NCI-H2196 (cell line): Measurements from ENCODE around the gene ZBTB14.

Experiments
- DNase-seq: peaks from one replicate; lab custom pipeline; 2025; ENCODE audit not compliant: unreplicated experiment; lab: John Stamatoyannopoulos, UW

Gene ZBTB14, protein sequence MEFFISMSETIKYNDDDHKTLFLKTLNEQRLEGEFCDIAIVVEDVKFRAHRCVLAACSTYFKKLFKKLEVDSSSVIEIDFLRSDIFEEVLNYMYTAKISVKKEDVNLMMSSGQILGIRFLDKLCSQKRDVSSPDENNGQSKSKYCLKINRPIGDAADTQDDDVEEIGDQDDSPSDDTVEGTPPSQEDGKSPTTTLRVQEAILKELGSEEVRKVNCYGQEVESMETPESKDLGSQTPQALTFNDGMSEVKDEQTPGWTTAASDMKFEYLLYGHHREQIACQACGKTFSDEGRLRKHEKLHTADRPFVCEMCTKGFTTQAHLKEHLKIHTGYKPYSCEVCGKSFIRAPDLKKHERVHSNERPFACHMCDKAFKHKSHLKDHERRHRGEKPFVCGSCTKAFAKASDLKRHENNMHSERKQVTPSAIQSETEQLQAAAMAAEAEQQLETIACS

DNA sequence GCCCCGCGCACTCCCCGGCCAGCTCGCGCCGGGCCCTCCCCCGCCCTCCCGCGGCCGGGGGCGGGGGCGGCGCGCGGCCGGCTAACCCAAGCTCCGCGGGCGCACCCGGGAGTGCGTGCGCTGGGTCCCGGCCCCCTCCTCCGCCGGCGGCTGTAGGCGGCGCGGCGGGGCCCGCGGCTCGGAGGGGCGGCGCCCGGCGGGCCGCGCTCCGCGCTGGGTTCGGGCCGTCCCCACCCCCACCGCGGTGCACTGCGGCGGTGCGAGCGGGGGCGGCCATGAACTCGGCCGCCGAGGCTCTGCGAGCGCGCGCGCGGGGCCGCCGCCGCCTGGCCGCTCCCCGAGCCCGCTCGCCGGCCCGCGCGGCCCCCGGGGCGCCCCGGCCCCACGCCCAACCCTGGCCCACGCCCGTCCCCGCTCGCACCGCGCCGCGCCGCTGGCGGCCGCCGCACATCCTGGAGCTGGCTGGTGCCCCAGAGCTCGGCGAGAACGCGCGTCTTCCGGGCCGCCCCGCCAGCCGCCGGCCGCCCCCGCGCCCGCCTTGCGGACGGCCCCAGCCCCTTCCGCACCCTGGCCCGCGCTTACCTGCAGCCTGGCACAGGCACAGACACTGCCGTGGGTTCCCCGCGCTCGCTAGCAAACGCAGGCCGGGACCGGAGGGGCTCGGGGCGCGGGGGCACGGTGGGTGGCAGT, at the start of gene ZBTB14:
ZBTB14 (minus strand) TSS at position 496 of the 690 bp plus-strand sequence. CDS start 2,480 bp downstream, outside the sequence.
- peak; percentile 98 for DNase-seq

DNA sequence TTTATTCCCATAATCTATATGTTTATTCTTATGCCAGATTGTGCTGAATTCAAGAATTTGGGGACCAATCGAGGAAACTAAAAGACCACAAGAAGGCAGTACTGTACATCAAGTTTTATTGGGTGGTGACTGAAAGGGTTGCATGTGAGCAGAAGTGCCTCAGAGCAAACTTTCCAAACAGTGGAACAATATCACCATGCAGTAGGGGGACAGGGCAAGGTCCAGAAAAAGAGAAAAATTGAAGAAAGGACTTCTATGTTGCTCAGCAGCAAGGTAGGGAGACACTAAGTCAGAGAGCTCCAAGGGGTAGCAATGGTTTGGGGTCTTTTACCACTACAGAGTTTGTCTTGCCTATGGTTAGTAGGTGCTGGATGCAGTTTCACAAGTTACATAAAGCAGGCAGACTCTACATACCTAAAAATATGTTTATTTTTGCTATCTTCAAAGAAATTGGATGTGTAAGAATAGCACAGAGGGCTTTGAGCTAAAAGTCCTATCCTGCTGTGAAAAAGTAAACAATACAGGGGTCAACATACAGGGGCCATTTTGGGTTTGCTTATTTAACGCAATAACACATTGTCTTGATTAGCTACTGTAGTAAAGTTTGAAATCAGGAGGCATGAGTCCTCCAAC, 43.8 kb upstream of the ZBTB14 start:
- no peak for DNase-seq

DNA sequence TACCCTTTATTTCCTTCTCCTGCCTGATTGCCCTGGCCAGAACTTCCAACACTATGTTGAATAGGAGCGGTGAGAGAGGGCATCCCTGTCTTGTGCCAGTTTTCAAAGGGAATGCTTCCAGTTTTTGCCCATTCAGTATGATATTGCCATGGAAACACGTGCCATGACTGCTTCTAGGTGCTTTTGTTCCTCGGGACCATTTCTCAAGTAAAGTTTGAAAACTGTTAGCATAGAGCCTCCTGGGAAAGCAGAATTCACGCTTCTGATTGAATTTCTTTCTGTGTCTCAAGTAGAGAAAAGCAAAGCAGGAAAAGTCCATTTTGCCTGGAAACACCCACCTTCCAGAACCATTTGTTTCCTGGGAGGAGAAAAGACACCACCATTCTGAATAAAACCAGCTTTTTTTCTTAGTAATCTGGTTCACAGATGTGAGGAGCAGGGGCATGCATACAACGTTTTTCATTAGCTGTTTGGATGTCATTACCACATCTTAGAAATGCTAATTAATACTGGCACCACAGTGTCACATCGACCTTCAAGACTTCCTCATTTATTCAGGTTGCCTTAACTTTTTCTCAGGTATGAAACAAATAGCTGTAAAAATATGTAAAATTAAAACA, 39.0 kb upstream of the ZBTB14 start:
- DNase-seq, result no peak

DNA sequence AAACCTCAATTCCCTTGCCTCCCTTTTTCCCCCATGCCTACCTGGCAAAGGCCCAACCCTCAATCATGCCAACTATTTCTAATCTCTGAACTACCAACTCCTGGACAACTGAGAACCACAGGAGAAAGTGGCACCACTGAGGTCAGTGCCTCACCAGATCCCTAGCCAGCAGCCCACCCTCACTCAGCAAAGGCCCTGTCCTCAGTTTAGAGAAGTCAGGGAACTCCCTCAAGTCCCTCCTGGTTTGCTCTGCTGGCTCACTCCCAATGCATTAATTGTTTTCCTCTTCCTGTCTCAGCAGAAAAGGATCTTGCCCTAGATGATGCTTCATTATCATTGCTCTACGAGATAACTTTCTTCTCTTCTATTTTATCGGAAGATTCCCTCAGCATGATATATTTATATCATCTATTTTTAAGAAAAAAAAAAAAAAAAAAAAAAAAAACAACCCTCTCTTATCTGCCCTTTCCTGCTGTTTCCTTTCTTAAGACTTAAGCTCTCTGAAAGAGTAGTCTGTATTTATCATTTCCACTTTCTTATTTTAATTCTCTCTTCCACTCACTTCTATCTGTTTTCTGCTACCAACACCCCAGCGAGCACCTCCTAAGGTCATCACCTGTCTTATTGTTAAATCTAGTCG, 22.7 kb upstream of the ZBTB14 start:
- no peak for DNase-seq

DNA sequence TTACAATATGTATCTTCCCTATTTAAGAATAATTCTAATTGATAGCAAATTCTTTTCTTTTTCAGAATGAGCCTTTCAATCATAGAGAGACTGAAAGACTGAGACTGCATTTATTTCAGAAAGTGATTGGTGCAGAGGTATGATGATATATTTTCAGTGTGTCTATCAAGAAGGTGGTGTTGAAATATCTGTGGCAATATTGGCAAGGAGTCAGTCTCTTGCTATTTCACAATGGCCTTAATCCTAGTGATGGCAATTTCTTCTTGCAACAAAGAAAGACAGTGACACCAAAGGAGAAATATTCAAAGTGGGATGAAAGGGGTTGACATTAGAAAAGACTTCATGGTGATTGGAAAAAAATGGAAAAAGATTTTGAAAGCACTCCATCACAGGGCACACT, 21.7 kb upstream of the ZBTB14 start:
- no peak for DNase-seq

DNA sequence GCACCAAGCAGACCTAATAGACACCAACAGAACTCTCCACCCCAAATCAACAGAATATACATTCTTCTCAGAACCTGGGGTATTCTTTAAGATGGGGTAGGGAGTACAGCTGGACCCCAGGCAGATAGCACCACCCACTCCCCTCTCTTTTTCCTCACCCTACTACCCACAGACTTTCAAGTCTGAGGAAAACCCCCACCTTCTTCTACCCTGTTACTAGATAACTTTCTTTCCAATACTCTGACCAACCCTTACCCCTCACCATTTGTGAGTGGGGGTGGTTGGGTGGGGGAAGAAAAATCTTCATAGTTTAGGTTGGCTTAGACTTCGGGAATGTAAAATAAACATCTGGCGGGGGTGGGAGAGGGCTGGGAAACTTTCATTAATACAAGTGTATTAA, 20.3 kb upstream of the ZBTB14 start:
- DNase-seq, result no peak

DNA sequence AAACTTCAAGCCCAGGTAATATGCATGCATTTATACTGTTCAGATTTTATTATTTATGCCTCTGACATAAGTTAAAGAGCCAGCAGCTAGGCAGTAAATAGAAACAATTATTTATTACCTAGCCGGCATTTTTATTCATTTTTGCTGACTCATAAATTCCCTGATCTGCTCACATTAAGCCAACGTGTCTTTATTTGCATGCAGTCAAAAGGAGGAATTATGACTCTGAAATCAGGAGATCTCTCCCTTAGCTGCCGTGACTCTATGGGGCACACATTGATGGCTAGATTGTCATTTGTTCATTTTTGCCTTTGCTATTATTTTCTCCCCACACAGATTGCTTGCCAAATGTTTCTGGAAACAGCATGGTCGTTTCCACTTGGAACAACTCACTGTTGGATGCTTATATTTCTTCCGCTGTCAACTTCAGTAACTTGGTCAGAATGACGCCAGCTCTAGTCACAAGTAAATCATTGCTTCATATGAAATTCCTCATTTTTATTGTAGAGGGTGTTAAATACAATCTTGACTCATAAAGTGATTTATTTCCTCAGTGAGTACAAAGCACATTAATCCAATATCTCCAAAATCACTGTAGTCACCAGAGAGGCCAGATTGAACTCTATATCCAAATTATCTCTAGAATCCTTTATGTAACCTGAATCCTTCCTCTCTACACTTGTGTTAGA, 15.9 kb upstream of the ZBTB14 start:
- no peak for DNase-seq

DNA sequence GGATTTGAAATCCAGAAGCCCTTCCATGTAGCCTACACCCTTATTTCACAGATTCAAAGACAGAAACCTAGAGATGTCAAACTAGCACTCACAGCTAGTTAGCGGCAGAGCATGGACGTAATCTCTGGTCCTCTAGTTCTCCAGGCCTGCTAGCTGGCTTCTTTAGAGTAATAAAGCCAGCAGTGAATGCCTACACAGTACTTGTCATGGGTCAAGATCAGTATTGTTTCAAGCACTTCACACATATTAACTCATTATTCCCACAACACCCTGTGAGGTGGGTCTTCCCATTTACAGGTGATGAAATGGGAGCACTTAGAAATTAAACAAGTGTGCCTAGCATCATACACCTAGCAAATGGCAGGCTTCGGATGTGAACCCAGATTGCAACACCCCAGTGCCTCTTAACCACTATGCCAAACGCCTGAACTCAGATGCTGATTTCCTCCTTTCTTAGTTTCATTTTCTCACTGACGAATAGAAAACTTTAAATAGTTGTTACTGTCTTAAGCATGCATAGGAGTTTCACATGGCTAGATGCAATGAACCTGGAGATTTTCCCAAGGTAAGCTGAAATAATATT, 14.5 kb upstream of the ZBTB14 start:
- no peak for DNase-seq

DNA sequence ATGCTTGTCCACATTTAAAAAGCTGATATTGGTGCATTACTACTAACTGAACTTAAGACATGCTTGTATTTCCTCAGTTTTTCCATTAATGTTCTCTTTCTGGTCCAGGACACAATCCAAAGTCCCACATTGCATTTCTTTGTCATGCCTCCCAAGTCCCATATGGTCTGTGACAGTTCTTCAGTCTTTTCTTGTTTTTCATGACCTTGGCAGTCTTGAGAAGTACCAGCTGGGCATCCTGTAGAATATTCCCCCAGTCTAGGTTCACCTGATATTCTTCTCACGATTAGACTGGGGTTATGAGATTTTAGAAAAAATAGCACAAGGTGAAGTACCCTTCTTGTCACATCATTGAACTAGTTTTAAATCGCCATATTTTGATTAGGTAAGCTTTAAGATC, 10.3 kb upstream of the ZBTB14 start:
- no peak for DNase-seq

DNA sequence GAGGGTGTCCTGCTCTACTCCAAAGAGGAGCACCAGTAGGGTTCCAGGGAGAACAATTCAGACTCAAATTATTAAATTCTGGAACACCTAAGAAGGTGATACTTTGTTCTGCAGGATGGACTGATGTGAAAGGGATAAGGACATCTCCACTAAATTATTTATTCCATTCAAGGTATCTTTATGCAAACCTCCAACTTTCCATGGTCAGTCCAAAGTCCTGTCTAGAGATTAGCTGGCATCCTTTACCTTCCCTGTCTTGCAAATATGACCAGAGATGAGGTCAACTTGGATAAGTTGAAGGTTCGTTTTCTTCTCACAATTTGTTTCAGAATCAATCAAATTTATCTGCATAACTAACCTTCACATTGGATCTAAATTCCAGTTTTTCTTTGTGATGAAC, 8.7 kb upstream of the ZBTB14 start:
- DNase-seq, result no peak

DNA sequence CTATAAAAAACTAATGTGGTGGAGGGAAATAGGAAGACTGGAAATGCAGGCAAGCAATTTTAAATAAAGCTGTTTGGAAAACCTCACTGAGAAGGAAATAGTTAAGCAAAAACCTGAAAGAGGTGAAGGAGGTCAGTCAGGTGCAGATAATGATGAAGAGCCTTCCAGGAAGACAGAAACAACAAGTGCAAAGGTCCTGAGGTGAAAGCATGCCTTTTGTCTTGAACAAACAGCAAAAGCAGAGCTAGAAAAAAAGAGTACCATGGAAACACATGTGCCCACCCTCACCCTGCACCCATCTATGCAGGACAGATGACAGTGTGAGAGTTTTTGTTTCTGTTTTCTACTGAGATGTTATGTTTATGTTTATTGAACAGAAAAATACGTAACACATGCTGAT, 8.1 kb upstream of the ZBTB14 start:
- no peak for DNase-seq

DNA sequence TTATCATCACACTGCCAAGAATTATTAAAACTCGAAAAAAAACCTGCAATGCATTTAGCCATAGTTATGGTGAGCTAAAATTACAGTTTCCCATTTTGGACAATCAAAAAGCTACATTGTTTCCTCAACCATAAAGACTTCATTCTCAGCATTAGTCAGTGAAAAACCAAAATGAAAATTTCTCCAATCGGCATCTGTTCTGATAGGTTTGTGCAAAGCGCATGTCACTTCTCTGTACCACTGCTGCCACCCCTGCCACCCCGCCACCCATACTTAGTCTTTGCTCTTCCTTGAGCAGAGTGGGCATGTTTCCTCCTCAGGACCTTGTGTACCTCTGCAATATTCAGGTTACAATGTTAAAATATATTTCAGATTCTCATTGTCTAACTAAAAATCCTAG, 7.1 kb upstream of the ZBTB14 start:
- no peak for DNase-seq

DNA sequence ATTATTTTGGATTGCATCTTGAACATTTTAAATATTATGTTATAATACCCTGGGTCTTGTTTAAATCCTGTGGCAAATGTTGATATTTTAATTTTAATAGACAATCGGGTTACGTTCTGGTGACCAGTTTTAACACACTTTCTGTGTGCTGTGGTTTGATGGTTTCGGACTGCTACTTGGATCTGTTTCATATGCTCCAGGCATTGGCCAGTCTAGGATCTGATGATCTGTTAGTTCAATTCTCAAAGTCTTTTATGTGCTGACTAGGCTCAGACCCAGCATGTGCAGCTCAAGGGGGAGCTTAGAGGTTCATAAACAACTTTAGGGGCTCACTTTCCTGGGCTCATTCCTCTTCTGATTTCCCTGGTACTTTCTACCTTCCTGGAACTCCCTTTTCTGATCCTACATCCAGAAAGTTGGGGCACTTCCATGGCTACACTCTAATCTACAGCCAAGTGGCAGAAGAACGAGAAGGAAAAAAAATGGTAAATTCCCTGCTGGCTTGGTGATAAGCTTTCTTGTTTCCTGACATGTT, 5.0 kb upstream of the ZBTB14 start:
- no peak for DNase-seq

DNA sequence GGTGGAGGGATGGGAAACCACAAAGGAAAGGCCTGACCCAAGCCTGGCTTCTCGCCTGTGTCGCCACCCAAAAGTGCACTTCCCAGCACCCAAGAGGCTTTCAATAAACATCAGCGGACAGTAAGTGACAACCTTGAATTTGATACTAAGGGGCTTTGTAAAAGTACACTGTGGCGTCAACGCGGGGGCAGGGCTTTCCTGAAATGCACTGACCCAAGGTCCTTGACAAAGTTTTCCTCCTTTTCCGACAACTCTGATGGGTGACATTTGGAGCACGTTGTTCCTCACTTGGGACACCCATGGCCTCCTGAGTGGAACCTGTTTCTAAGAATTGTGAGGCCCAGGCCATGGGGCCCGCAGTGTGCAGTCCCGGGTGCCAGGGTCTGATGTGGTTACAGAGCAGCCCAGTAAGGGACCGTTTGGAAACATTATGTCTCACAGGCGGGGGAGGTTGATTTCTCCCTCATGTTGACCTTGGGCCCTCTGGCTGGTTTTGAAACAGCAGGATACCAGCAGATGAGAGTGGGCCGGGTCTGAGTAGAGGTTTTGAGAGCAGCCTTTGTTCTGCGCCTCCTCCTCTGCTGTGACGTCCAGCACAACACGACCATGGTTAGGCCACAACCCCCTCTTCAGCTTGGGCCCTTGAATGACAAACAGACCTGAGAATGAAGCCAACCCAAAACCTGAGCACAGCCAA, 2.8 kb upstream of the ZBTB14 start:
- DNase-seq, result no peak

DNA sequence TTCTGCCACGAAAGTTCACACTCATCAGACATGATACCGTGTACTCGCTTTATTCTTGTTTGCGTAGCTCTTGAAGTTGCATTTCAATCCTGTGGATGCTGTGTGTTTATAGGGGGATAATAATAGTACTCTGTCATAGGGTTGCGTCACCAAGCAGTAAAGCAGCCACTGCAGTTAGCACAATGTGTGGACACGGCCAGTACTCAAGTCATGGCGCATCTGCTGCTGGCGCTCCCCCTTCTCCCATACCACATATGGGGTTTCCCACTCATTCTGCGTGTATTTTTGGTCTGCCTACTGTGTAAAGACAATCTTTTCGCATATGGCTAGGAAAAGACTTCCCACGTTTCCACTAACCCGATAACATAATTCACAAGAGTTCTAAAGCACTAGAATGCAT, 2.1 kb upstream of the ZBTB14 start:
- DNase-seq, result no peak

DNA sequence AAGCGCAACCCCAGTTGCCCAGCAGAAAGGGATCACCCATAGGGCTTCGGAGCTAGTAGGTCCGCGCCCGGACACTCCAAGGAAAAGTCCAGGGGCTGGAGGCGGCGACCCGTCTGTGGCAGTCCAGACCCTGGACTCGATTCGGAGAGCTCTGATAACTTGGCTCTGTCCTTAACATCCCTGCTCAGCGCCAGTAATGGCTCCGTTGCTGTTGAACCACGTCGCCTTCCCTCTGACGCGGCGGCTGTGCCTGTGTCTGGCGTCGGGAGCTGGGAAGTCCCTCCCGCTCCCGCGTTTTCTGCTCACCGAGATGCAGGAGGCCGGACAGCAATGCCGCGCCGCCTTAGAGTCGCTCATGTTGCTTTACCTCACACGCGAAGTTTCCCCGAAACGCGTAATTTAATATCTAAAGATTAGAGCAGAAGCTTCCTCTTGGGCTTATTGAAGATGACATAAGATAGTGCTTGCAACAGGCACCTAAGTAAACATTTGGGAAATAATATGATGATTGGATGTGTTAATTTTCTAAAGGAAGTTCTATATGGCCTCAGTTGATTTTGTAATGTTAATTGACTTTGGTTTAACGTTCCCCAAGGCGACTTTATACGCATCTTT, 1.3 kb upstream of the ZBTB14 start:
- peak; percentile 97 for DNase-seq

DNA sequence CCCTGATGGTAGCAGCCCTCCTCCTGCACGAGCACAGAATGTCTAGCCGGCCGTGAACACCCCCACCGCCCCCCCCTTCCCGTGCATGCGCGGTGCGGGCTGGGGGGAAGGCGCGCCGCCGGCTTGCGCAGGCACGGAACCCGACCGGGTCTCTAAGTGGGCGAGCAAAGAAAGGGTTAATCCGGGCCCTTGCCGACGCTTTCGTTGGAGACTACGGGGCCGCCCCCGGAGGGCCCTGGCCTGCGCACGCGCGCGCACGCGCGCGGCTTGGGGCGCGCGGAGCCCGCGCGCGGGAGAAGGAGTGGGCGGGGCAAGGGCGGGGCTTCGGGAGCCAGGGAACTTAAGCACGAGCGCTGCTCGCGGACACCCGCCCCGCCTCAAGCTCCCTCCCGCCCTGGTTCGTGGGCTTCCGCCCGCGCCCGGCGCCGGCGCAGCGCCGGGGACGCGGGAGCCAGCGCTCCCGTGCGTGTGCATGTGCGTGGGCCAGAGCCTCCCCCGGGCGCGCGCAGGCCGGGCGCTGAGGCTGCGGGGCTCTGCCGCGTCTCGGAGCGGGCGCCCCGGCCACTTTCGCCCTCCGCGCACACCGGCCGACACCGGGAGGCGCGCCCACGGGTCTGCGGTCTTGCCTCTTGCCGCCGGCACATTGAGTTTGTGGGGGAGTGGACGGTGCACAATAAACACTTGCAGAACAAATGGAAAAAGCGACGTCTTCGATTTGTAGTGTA, 617 bp upstream of the ZBTB14 start:
- DNase-seq, result peak; percentile 99
